Caco-2 (cell line): ENCODE measurements around the gene LSM7. TPM values are rescaled to one million over a fixed set of nuclear protein-coding genes. Genes with fewer than 3 reads are reported as not detected.

Experiments used
- BruUV-seq: library from RNA; stranded (reverse); fragments of 400-500 nt; replicated peaks from 2 replicates; lab custom pipeline; 2021; lab: Mats Ljungman, UMichigan
- CTCF ChIA-PET: fragments of 300-600 bp; sonication (Branson Sonifier 250); formaldehyde crosslinking; loops from one replicate; lab custom pipeline; 2022; ENCODE audit warnings: antibody characterized with exemption; lab: Charles Lee
- POLR2A ChIA-PET: fragments of 300-600 bp; sonication (Branson Sonifier 250); formaldehyde crosslinking; loops from one replicate; lab custom pipeline; 2022; ENCODE audit warnings: antibody characterized with exemption; lab: Charles Lee
- DNase-seq, 2 experiments: peaks; one replicate each; pipeline versions ENCODE4 v3.0.0 to v3.0.0-alpha.2; 2020 to 2022
- H3K27me3 ChIP-seq: replicated peaks from 2 replicates; pipeline ENCODE4 v1.6.0; 2011; ENCODE audit warnings: low read length; ENCODE audit not compliant: control insufficient read depth, insufficient read depth
- H3K36me3 ChIP-seq: 2 replicates; pipeline ENCODE4 v1.5.1; 2011; ENCODE audit warnings: low read length; ENCODE audit not compliant: control insufficient read depth, insufficient read depth
- H3K4me1 ChIP-seq: fragments of 250-450 bp; sonication (Bioruptor Pico); 2 replicates; pipeline ENCODE4 v1.5.1; 2020; ENCODE audit warnings: mild to moderate bottlenecking
- H3K4me3 ChIP-seq: 2 replicates; pipeline ENCODE4 v1.5.1; 2011; ENCODE audit warnings: low read depth, mild to moderate bottlenecking, control low read depth, low read length
- H3K9me3 ChIP-seq: fragments of 250-450 bp; sonication (Bioruptor Pico); 2 replicates; pipeline ENCODE4 v1.5.1; 2020; ENCODE audit warnings: mild to moderate bottlenecking, moderate library complexity
- H3K27ac Mint-ChIP-seq: one replicate; pipeline ENCODE4 v1.8.0; 2022; ENCODE audit warnings: mixed read lengths; ENCODE audit not compliant: unreplicated experiment
- H3K27me3 Mint-ChIP-seq: one replicate; pipeline ENCODE4 v1.8.0; 2022; ENCODE audit warnings: mixed read lengths; ENCODE audit not compliant: insufficient read depth, unreplicated experiment
- H3K36me3 Mint-ChIP-seq: one replicate; pipeline ENCODE4 v1.8.0; 2022; ENCODE audit warnings: mild to moderate bottlenecking, mixed read lengths; ENCODE audit not compliant: insufficient read depth, unreplicated experiment
- H3K4me1 Mint-ChIP-seq: one replicate; pipeline ENCODE4 v1.8.0; 2022; ENCODE audit warnings: low read depth, mixed read lengths; ENCODE audit not compliant: unreplicated experiment
- H3K4me3 Mint-ChIP-seq: one replicate; pipeline ENCODE4 v1.8.0; 2022; ENCODE audit warnings: mild to moderate bottlenecking, moderate library complexity, mixed read lengths; ENCODE audit not compliant: unreplicated experiment
- H3K9me3 Mint-ChIP-seq: one replicate; pipeline ENCODE4 v1.8.0; 2022; ENCODE audit warnings: mixed read lengths; ENCODE audit not compliant: unreplicated experiment
- intact Hi-C: fragments of 100-400 bp; cut with micrococcal nuclease; formaldehyde crosslinking; loops from one replicate; pipeline ENCODE4 v1.10.0; 2022; ENCODE audit not compliant: unreplicated experiment
- total RNA-seq: library from RNA; stranded (reverse); gene quantifications from 2 replicates; pipeline ENCODE4 v1.2.3, GENCODE V29; 2022
- TF ChIP-seq, protein P1 (sequence below), 2 experiments: fragments of 200-600 bp in 1 of 2; IDR thresholded peaks; 1 replicate in 1 of 2; 2 replicates in 1 of 2; pipeline versions ENCODE4 v1.5.1 to v1.8.0; 2011 to 2022; ENCODE audit warnings: antibody characterized with exemption in 1 of 2, control low read depth in 1 of 2, inconsistent platforms in 1 of 2, low read depth in 1 of 2, low read length in 1 of 2, mild to moderate bottlenecking in 1 of 2, moderate library complexity in 1 of 2; ENCODE audit not compliant: insufficient read depth in 1 of 2, severe bottlenecking in 1 of 2, unreplicated experiment in 1 of 2

Gene LSM7
- total RNA-seq, 1 experiment from 2014 or later, result 141 TPM

DNA sequence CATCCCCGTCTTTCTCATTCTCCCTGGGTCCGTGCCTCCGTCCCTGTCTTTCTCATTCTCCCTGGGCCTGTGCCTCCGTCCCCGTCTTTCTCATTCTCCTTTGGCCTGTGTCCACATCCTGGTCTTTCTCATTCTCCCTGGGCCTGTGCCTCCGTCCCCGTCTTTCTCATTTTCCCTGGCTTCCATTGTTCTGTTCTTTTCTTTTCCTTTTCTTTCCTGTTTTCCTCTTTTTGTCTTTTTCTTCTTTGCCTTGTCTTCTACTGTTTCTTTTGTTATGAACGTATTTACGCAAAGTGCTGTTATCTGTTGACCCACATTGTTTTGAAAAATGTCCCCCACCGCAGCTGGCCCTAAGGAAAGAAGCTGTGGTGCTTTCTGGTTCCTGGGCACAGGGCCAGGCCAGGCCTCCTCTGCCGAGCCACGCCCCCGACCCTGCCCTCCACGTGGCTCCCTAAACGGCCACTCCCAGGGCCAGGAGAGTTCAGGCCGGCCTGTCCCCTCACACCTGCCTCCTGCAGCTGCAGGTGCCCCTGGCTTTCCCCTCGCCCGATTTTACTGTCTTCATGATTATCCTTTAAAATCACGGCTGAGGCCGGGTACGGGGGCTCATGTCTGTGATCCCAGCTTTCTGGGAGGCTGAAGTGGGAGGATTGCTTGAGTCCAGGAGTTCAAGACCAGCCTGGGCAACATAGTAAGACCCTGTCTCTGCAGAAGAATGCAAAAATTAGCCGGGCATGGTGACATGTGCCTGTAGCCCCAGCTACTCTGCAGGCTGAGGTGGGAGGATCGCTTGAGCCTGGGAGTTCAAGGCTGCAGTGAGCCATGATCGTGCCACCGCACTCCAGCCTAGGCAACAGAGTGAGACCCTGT lies 17.6 kb upstream of the LSM7 start:
- H3K27me3 Mint-ChIP-seq, result no peaks in the 10 kb centered on the region
- H3K4me3 ChIP-seq, result no peak overlapping the region
- intact Hi-C loops, result no loop called here
- ChIA-PET POLR2A (no interaction called here), CTCF (no interaction called here)
- no peak overlapping the region for H3K4me3 Mint-ChIP-seq
- no peaks in the 10 kb centered on the region for H3K9me3 ChIP-seq
- H3K27ac Mint-ChIP-seq, result no peak overlapping the region
- no peak for DNase-seq
- no peaks in the 10 kb centered on the region for H3K27me3 ChIP-seq
- H3K9me3 Mint-ChIP-seq, result no peaks in the 10 kb centered on the region
- peaks cover 23% of the 10 kb centered on the region for H3K4me1 ChIP-seq
- H3K4me1 Mint-ChIP-seq, result peaks cover 8% of the 10 kb centered on the region
- H3K36me3 Mint-ChIP-seq, result peaks cover 21% of the 10 kb centered on the region
- peaks cover 1% of the 10 kb centered on the region; the same call in 1 of the 2 replicates for H3K36me3 ChIP-seq
- TF ChIP-seq, protein P1, sequence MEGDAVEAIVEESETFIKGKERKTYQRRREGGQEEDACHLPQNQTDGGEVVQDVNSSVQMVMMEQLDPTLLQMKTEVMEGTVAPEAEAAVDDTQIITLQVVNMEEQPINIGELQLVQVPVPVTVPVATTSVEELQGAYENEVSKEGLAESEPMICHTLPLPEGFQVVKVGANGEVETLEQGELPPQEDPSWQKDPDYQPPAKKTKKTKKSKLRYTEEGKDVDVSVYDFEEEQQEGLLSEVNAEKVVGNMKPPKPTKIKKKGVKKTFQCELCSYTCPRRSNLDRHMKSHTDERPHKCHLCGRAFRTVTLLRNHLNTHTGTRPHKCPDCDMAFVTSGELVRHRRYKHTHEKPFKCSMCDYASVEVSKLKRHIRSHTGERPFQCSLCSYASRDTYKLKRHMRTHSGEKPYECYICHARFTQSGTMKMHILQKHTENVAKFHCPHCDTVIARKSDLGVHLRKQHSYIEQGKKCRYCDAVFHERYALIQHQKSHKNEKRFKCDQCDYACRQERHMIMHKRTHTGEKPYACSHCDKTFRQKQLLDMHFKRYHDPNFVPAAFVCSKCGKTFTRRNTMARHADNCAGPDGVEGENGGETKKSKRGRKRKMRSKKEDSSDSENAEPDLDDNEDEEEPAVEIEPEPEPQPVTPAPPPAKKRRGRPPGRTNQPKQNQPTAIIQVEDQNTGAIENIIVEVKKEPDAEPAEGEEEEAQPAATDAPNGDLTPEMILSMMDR (IDR thresholded peaks at IDR 0.05; ENCODE audit: insufficient read depth in 1 of 2, low read depth in 1 of 2, low read length in 1 of 2, severe bottlenecking in 1 of 2, unreplicated experiment in 1 of 2), result no peak
- BruUV-seq, result no TSS peak

DNA sequence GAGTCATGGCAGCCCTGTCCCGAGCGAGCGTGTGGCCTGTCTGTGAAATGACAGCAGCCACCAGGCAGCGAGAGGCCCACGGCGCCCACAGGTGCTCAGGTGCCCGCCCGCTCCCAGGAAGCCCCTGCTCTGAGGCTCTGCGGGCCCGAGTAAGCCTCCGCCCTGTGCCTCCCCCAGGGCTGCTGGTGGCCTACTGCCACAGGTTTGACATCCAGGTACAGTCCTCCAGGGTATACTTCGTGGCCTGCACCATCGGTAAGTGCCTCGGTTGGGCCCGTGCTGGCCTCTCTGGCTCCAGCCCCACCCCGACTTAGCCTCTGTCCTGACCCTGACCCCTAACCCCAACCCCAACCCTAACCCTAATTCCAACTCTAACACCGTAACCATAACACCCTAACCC lies 16.7 kb upstream of the LSM7 start:
- TF ChIP-seq, protein P1 (IDR thresholded peaks at IDR 0.05; ENCODE audit: insufficient read depth in 1 of 2, low read depth in 1 of 2, low read length in 1 of 2, severe bottlenecking in 1 of 2, unreplicated experiment in 1 of 2), result no peak
- Mint-ChIP-seq H3K27ac (no peak overlapping the region), H3K9me3 (no peaks in the 10 kb centered on the region), H3K4me3 (no peak overlapping the region), H3K36me3 (peaks cover 21% of the 10 kb centered on the region), H3K4me1 (peaks cover 8% of the 10 kb centered on the region), H3K27me3 (no peaks in the 10 kb centered on the region)
- CTCF ChIA-PET, result no interaction called here
- intact Hi-C loops, result no loop called here
- Histone ChIP-seq H3K27me3 (no peaks in the 10 kb centered on the region), H3K9me3 (no peaks in the 10 kb centered on the region), H3K36me3 (peaks cover 1% of the 10 kb centered on the region), H3K4me3 (no peak overlapping the region), H3K4me1 (peaks cover 24% of the 10 kb centered on the region)
- no peak for DNase-seq
- POLR2A ChIA-PET, result no interaction called here
- no TSS peak for BruUV-seq

DNA sequence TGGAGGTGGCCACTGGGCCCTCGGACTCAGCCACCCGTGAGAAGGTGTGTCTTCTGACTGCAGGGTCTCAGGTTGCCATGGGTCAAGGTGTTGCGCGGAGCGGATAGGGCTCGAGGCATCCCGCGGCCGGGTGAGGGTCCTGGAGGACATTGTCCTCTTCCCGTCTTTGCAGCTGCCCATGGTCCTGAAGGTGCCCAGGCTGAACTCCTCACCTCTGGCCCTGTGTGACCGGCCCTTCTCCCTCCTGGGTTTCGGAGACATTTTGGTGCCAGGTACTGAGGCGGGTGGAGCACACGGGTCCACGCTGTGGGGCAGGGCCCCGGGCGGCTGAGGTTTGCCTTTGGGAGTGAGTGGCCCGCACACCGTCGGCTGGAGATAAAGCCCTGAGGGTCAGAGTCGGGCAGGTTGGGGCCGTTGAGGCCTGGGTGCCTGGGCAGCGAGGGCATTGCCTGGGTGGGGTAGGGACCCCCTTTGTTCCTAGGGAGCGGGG lies 16.0 kb upstream of the LSM7 start:
- peaks cover 24% of the 10 kb centered on the region for H3K4me1 ChIP-seq
- Mint-ChIP-seq H3K27me3 (no peaks in the 10 kb centered on the region), H3K4me3 (no peak overlapping the region), H3K36me3 (peaks cover 21% of the 10 kb centered on the region), H3K4me1 (peaks cover 8% of the 10 kb centered on the region), H3K27ac (no peak overlapping the region), H3K9me3 (no peaks in the 10 kb centered on the region)
- ChIA-PET POLR2A (no interaction called here), CTCF (no interaction called here)
- no TSS peak for BruUV-seq
- H3K9me3 ChIP-seq, result no peaks in the 10 kb centered on the region
- no peak for DNase-seq
- TF ChIP-seq, protein P1 (IDR thresholded peaks at IDR 0.05; ENCODE audit: insufficient read depth in 1 of 2, low read depth in 1 of 2, low read length in 1 of 2, severe bottlenecking in 1 of 2, unreplicated experiment in 1 of 2), result no peak
- H3K36me3 ChIP-seq, result peaks cover 1% of the 10 kb centered on the region
- intact Hi-C loops, result no loop called here
- H3K4me3 ChIP-seq, result no peak overlapping the region
- no peaks in the 10 kb centered on the region for H3K27me3 ChIP-seq
